Germinal center (tissue), 1 donor: ENCODE data around the gene SLC2A9.

ENCODE experiments used
- DNase-seq: peaks from one replicate; pipeline ENCODE4 v3.0.0; 2012; ENCODE audit warnings: mixed read lengths, low spot score

Gene SLC2A9

GRCh38 chr4:9962611-9963314 is 58.5 kb downstream of the SLC2A9 start:
- no peak for DNase-seq

GRCh38 chr4:9954468-9954867 is 66.8 kb downstream of the SLC2A9 start:
- DNase-seq = no peak

DNA sequence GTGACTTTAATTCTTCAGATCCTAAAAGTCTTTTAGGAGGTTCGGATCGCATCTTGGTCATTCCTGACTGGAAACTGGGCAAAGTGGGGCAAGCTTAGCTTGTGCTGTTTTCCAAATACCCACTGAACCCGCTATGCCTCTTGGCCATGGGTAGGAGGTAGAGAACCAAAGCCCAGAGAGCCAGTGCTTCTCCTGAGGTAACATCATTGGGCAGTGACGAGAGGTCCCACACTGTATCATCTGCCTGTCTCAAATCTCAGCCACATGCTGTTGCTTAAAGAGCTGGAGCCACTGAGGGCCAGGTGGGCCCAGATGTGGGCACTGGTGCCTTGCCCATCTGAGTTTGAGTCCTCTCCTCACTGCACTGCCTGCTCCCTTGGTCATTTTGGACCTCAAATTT is 68.2 kb downstream of the SLC2A9 start:
- DNase-seq = no peak

DNA sequence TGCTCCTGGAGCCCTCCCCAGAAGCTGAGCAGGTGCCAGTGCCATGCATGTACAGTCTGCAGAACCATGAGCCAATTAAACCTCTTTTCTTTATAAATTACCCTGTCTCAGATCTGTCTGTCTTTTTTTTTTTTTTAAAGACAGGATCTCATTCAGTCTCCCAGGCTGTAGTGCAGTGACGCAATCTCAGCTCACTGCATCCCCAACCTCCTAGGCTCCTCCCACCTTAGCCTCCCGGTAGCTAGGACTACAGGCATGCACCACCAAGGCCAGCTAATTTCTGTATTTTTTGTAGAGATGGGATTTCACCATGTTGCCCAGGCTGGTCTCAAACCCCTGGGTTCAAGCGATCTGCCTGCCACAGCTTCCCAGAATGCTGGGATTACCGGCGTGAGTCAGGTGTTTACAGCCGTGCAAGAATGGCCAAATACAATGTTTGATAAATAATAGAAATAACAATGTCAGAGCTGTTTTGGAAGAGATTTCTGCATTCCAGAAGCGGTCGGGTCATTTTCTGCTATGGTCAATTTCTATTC is 68.8 kb downstream of the SLC2A9 start:
- no peak for DNase-seq

GRCh38 chr4:9949573-9949972 is 71.7 kb downstream of the SLC2A9 start:
- DNase-seq = no peak

GRCh38 chr4:9947168-9948062 is 73.9 kb downstream of the SLC2A9 start:
- DNase-seq = no peak

GRCh38 chr4:9946170-9946569 is 75.1 kb downstream of the SLC2A9 start:
- DNase-seq = no peak

- DNase-seq = no peak
Measured at GRCh38 chr4:9944431-9945425, 76.6 kb downstream of the SLC2A9 start.

- no peak for DNase-seq
Measured at GRCh38 chr4:9943761-9944160, 77.5 kb downstream of the SLC2A9 start.

DNA sequence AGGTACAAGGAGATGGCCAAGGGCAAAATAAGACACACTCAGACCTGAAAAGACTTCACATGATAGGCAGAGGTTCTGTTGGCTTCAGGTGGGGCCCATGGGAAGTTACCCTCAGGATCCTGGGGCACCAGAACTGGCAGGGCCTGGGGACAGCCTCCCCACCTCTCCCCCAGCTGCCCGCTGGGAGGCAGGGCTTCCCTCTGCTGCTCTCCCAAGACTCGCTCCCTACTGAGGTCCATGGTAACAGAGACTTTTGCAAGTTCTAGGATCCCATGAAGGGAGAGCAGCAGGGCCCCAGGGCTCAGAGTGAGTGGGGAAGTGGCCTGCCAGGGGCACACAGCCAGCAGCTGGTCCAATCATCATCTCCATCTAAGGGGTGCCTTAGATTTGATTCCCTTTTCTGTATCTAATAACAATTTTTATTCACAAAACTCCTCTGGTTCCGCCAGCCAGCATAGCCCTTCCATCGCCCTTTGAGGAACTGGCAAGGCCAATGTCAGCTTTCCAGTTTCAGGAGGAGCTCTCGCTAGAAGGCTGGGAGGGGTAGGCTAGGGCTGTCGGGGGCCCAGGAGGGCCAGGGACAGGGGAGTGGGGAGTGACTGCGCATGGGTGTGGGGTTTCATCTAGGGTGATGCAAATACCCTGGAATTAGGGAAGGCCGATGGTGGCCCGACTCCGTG is 78.2 kb downstream of the SLC2A9 start:
- DNase-seq = no peak

DNA sequence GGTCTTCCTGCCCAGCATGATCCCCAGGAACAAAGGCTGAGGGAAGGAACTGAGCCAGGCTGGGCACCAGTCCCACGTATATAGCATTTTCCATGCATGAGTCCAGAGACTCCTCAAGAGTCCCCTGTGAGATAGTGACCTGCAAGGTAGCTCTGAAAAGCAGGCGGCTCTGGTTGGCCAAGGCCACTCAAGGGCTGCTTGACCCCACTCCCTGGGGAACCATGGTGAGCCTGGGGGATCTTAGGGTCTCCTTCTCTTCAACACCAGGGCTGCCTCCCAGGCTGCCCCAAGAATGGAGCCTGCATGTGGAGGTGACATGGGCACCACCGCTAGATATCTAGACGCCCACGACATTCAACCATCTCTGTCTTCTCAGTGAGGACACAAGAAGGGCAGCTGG is 79.2 kb downstream of the SLC2A9 start:
- DNase-seq = no peak

GRCh38 chr4:9940041-9940440 is 81.3 kb downstream of the SLC2A9 start:
- no peak for DNase-seq

GRCh38 chr4:9938933-9939332 is 82.4 kb downstream of the SLC2A9 start:
- no peak for DNase-seq

GRCh38 chr4:9937078-9937477 is 84.2 kb downstream of the SLC2A9 start:
- DNase-seq = no peak

GRCh38 chr4:9936129-9936644 is 85.1 kb downstream of the SLC2A9 start:
- DNase-seq = no peak

GRCh38 chr4:9933956-9934355 is 87.3 kb downstream of the SLC2A9 start:
- DNase-seq = no peak

- no peak for DNase-seq
Measured at GRCh38 chr4:9933184-9933583, 88.1 kb downstream of the SLC2A9 start.

DNA sequence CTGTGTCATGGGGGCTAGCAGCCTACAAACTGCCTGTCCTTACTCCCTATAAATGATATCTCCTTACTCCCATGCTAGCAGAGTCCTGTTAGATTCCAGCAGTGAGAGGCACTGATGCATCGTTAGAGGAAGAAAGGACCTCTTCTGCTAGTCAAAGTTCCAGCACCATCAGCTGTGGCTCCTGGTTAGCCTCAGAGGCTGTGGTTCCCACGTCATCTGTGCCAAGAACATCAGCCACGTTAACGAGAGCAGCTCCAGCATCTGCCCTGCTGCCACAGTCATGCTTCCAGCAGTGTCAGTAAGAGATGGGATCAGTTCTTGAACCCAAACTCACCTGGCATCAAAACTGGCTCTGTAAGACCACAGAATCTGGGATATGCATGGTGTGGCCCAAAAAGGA is 88.5 kb downstream of the SLC2A9 start:
- DNase-seq = no peak

GRCh38 chr4:9931146-9931545 is 90.2 kb downstream of the SLC2A9 start:
- DNase-seq = no peak

DNA sequence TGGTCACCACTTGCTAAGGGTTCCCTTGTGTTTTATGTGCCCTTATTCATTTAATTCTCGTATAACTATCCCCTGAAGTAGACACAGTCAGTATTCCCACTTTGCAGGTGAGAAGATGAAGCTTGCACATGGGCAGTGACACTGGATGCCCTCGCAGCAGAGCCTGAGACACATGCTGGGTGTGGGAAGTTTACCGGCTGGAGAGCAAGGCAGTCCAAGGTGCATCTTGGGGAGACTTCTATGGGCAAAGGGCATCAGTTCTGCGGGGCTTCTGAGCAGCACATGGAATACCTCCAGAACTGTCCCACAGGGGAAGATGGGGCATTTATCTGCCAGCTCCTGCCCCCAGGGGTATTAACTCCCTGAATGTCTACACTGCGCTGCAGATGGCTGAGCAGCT is 92.2 kb downstream of the SLC2A9 start:
- DNase-seq = no peak

DNA sequence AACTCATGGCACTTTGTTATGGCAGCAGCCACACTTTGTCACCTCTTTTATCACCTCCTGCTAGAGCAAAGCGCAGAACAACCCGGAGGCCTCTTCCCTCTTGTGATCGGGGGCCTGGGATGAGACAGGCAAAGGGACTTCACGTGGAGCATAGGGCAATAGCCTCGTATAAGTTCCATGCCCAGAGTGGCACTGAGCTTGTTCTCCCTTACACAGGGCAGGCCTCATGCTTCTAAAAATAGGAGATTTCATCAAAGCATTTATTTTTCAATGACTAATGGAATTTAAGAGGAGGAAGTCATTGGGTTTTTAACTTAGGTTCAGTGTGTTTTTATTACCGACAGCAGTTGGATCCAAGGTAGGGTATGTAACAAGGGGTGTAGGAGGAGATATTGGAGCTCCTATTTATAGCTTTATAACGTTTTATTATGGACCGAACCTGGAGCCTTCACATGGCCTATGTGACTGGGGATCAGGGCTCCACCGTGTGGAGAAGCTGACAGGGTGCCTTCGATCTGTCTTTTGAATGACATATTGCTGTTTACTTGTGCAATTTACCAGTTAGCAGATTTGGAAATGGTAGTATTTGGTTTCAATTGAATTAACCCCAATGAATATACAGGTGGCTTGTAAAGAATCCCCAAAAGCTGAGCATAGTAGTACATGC is 93.8 kb downstream of the SLC2A9 start:
- no peak for DNase-seq
